Stimulated activated CD4-positive, alpha-beta T cell treated with anti-CD3 and anti-CD28 coated beads, TNF-alpha, amount 100 ng/mL, for 48 hours (primary cell): ENCODE data around the gene FBF1.

ENCODE experiments used
- DNase-seq, 3 donors: peaks; one replicate each; pipeline ENCODE4 v3.0.0-alpha.2; 2020; ENCODE audit warnings: low read depth in 3 of 3

Gene FBF1

GRCh38 chr17:75950421-75950820, 9.6 kb upstream of the FBF1 start:
- DNase-seq = no peak

GRCh38 chr17:75945211-75945610, 4.4 kb upstream of the FBF1 start:
- DNase-seq = no peak

- DNase-seq = no peak
Observed at GRCh38 chr17:75943491-75943890, 2.6 kb upstream of the FBF1 start.

GRCh38 chr17:75942473-75942872, 1.6 kb upstream of the FBF1 start:
- no peak for DNase-seq

GRCh38 chr17:75941442-75941819, 589 bp upstream of the FBF1 start:
- DNase-seq = no peak

GRCh38 chr17:75937652-75938051, 3.2 kb downstream of the FBF1 start:
- DNase-seq = no peak

- DNase-seq = no peak
Observed at GRCh38 chr17:75933808-75934207, 7.0 kb downstream of the FBF1 start.

GRCh38 chr17:75932852-75933251, 8.0 kb downstream of the FBF1 start:
- DNase-seq = no peak

- DNase-seq = no peak
Observed at GRCh38 chr17:75931062-75931461, 9.8 kb downstream of the FBF1 start.

GRCh38 chr17:75927286-75927922, 13.4 kb downstream of the FBF1 start:
- DNase-seq = no peak

GRCh38 chr17:75926456-75926855, 14.4 kb downstream of the FBF1 start:
- no peak for DNase-seq

- no peak for DNase-seq
Observed at GRCh38 chr17:75925912-75926311, 14.9 kb downstream of the FBF1 start.

GRCh38 chr17:75925103-75925502, 15.7 kb downstream of the FBF1 start:
- DNase-seq = no peak

- DNase-seq = no peak
Observed at GRCh38 chr17:75922963-75923874, 17.6 kb downstream of the FBF1 start.

GRCh38 chr17:75922173-75922961, 18.5 kb downstream of the FBF1 start:
- no peak for DNase-seq

- no peak for DNase-seq
Observed at GRCh38 chr17:75921596-75921995, 19.2 kb downstream of the FBF1 start.

GRCh38 chr17:75920045-75920560, 20.7 kb downstream of the FBF1 start:
- DNase-seq = no peak

GRCh38 chr17:75919611-75920010, 21.2 kb downstream of the FBF1 start:
- no peak for DNase-seq

- no peak for DNase-seq
Observed at GRCh38 chr17:75917917-75918445, 22.9 kb downstream of the FBF1 start.

- no peak for DNase-seq
Observed at GRCh38 chr17:75917141-75917916, 23.5 kb downstream of the FBF1 start.

GRCh38 chr17:75915268-75915667, 25.6 kb downstream of the FBF1 start:
- DNase-seq = no peak
